HG02759 (cell line): ENCODE results near the gene LATS2.

Source experiments
- ATAC-seq: cut with Tn5 transposase; IDR thresholded peaks from one replicate; pipeline ENCODE4 v1.9.1; 2021; ENCODE audit warnings: mild to moderate bottlenecking, moderate library complexity; ENCODE audit not compliant: unreplicated experiment

The LATS2 gene

GRCh38 chr13:20994441-20994821 lies 67.0 kb downstream of the LATS2 start:
- no peak for ATAC-seq

- no peak for ATAC-seq
These were observed 67.5 kb downstream of the LATS2 start for GRCh38 chr13:20993661-20994440.

- no peak for ATAC-seq
These were observed 68.2 kb downstream of the LATS2 start for GRCh38 chr13:20993211-20993610.

GRCh38 chr13:20991741-20992520 lies 69.5 kb downstream of the LATS2 start:
- ATAC-seq: no peak

- no peak for ATAC-seq
These were observed 70.4 kb downstream of the LATS2 start for GRCh38 chr13:20990910-20991525.

GRCh38 chr13:20989656-20990321 lies 71.6 kb downstream of the LATS2 start:
- ATAC-seq: no peak

- ATAC-seq: no peak
These were observed 72.3 kb downstream of the LATS2 start for GRCh38 chr13:20988909-20989655.

- no peak for ATAC-seq
These were observed 73.1 kb downstream of the LATS2 start for GRCh38 chr13:20988033-20988908.

- ATAC-seq: no peak
These were observed 73.8 kb downstream of the LATS2 start for GRCh38 chr13:20987599-20987998.

- no peak for ATAC-seq
These were observed 76.5 kb downstream of the LATS2 start for GRCh38 chr13:20984879-20985278.

- no peak for ATAC-seq
These were observed 78.0 kb downstream of the LATS2 start for GRCh38 chr13:20983386-20983785.

GRCh38 chr13:20981370-20982095 lies 79.9 kb downstream of the LATS2 start:
- no peak for ATAC-seq

GRCh38 chr13:20980899-20981298 lies 80.5 kb downstream of the LATS2 start:
- ATAC-seq: no peak

- ATAC-seq: no peak
These were observed 81.0 kb downstream of the LATS2 start for GRCh38 chr13:20980430-20980829.

- ATAC-seq: no peak
These were observed 84.0 kb downstream of the LATS2 start for GRCh38 chr13:20977394-20977793.

- no peak for ATAC-seq
These were observed 86.3 kb downstream of the LATS2 start for GRCh38 chr13:20974981-20975585.

GRCh38 chr13:20973886-20974425 lies 87.4 kb downstream of the LATS2 start:
- no peak for ATAC-seq

GRCh38 chr13:20972731-20973130 lies 88.7 kb downstream of the LATS2 start:
- ATAC-seq: no peak
